ENCODE measurements around the gene AOC2. TPM values are rescaled to one million over a fixed set of nuclear protein-coding genes. Genes with fewer than 3 reads are reported as not detected.
"Not testable (repeated sequence)": the region's sequence is repeated elsewhere in the genome, so short reads cannot be mapped to it uniquely, and the experiment has no call there.

Gene AOC2
- total RNA-seq, 2 experiments from 2014 or later, result 2.0 to 2.1 TPM

DNA sequence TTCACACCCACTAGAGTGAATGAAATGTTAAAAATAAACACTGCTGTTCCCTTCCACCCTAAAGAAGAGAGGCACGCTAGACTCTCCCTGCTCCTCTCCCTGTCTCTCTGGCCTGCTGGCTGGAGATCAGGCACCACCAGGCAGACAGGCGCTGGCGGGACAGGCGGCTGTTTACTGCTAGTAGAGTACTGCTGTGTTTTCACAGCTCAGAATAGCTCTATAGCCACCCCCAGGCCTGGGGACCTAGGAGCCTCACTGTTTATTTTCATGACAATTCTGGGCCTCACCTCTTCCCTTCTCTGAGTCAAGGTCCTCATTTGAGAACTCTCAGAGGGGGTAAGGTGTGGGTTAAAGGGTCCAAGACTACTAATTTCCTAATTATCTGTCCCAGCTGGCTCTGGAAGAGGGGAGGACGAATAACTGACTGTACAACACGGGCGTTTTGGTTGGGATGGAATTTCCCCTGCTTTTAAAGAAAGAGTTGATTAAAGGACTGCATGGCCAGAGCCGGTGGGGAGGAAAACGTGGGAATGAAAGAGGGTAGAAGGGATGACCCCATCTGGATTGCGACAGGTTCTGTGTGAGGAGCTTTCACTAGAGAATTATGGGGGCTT lies 47.3 kb downstream of the AOC2 start:
- Mint-ChIP-seq H3K4me1 (ENCODE audit: low read depth) (no peaks in the 10 kb centered on the region), H3K36me3 (ENCODE audit: low read depth) (no peaks in the 10 kb centered on the region), H3K27me3 (ENCODE audit: low read depth) (peaks cover 18% of the 10 kb centered on the region), H3K27ac (no peak overlapping the region), H3K9me3 (ENCODE audit: insufficient read depth) (no peaks in the 10 kb centered on the region), H3K4me3 (no peak overlapping the region)
- DNase-seq (no peak), ATAC-seq (no peak)
- CTCF ChIA-PET, result interaction anchor here (1.1 kb wide), 1 partner anchor 47 kb away, joined by 3 read pairs; no protein-coding TSS in a partner anchor
- POLR2A ChIA-PET, result no interaction called here

DNA sequence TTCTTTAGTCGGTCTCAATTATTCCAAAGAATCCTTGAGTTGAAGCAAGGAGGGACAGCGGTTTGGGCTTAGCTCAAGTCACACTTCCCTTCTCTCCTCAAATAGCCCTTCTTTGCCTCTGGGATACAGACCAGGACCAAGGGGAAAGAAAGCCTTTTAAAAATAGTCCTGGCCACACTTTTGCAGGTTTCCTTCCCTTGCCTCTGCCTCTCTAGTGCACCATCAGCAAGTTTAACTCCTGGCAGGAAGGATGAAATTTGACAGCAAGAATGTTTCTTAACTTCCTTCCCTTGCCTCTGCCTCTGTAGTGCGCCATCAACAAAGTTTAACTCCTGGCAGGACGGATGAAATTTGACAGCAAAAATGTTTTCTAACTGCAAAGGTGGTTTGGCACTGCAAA lies 49.0 kb downstream of the AOC2 start:
- ChIA-PET POLR2A (no interaction called here), CTCF (no interaction called here)
- no peaks in the 10 kb centered on the region for H3K9me3 Mint-ChIP-seq (ENCODE audit: insufficient read depth)
- ATAC-seq (no peak), DNase-seq (no peak)
- H3K27ac Mint-ChIP-seq, result no peak overlapping the region
- H3K4me1 Mint-ChIP-seq (ENCODE audit: low read depth), result no peaks in the 10 kb centered on the region
- no peaks in the 10 kb centered on the region for H3K36me3 Mint-ChIP-seq (ENCODE audit: low read depth)
- H3K4me3 Mint-ChIP-seq, result no peak overlapping the region
- H3K27me3 Mint-ChIP-seq (ENCODE audit: low read depth), result peaks cover 18% of the 10 kb centered on the region

DNA sequence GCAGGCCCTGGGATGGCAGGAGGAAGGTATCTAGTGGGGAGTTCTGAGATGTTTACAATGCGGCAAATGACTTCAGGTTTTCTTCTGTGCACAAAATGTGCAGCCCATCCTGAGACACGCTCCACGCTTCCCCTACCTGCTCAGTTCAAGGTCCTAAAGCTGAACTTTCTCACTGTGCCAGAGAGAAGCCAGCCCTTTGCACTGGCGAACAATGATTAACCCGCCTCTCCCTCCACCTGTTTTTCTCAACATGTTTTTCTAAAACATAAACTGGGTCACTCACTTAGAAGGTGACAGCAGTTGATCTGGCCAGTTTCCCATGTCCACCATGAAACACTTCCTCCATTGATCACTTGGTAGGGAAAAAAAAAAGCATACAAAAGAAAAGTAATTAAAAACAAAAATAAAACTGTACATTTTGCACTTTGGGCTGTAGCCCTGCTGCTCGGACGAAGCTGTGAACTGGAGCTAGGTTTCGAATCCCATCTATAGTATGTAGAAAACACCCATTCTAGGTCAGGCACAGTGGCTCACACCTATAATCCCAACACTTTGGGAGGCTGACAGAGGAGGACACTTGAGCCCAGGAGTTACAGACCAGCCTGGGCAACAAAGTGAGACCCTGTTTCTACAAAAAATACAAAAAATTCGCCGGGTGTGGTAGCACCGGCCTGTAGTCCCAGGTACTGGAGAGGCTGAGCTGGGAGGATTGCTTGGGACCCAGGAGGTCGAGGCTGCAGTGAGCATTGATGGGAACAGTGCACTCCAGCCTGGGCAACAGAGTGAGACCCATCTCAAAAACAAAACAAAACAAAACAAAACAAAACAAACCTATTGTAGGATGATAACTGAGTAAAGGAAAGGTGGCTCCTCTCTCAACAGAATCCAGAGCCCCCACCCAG lies 50.2 kb downstream of the AOC2 start:
- Mint-ChIP-seq H3K9me3 (ENCODE audit: insufficient read depth) (no peaks in the 10 kb centered on the region), H3K4me3 (no peak overlapping the region), H3K27ac (no peak overlapping the region), H3K36me3 (ENCODE audit: low read depth) (no peaks in the 10 kb centered on the region), H3K4me1 (ENCODE audit: low read depth) (no peaks in the 10 kb centered on the region), H3K27me3 (ENCODE audit: low read depth) (peaks cover 14% of the 10 kb centered on the region)
- DNase-seq, result no peak
- ChIA-PET POLR2A (no interaction called here), CTCF (no interaction called here)
- no peak for ATAC-seq

DNA sequence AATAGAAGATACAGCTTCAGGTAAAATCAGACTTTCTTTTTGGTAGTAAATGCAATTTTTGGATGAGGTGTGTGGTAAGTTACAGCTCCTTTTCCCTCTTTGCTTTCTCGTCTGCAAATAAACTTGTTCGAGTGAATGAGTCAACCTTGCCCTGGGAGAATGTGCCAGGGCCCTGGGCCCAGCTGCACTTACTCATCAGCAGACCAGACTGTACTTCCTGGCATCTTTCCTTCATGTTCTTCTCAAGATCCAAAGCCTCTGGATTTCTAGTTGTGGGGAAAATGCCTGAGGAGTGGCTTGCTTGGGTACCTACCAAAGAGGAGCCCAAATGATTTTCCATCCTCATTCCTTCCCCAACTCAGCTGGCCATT lies 50.8 kb downstream of the AOC2 start:
- ChIA-PET CTCF (no interaction called here), POLR2A (no interaction called here)
- Mint-ChIP-seq H3K4me1 (ENCODE audit: low read depth) (no peaks in the 10 kb centered on the region), H3K36me3 (ENCODE audit: low read depth) (no peaks in the 10 kb centered on the region), H3K27me3 (ENCODE audit: low read depth) (peaks cover 14% of the 10 kb centered on the region), H3K27ac (no peak overlapping the region), H3K4me3 (no peak overlapping the region), H3K9me3 (ENCODE audit: insufficient read depth) (no peaks in the 10 kb centered on the region)
- ATAC-seq (no peak), DNase-seq (no peak)

DNA sequence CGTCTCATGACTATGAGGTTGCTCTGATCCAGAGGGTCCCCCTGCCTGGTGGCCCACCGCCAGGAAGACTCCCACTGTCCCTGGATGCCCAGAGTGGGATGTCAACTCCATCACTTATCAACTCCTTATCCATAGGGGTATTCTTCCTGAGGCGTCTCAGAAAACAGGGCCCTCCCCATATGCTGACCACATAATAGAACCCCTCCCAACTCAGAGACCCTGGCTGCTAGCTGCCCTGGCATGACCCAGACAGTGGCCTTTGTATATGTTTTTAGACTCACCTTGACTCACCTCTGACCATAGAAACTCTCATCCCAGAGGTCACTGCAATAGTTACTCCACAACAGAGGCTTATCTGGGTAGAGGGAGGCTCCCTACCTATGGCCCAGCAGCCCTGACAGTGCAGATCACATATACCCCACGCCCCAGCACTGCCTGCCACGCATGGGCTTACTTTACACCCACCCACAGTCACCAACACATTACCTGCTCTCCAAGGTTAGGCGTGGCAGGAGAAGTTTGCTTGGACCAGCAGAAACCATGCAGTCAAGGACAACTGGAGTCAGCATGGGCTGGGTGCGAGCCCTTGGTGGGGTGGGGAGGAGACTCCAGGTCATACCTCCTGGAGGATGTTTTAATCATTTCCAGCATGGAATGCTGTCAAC lies 53.9 kb downstream of the AOC2 start:
- DNase-seq (no peak), ATAC-seq (no peak)
- ChIA-PET CTCF (no interaction called here), POLR2A (no interaction called here)
- H3K4me1 Mint-ChIP-seq (ENCODE audit: low read depth), result no peaks in the 10 kb centered on the region
- no peaks in the 10 kb centered on the region for H3K36me3 Mint-ChIP-seq (ENCODE audit: low read depth)
- H3K27ac Mint-ChIP-seq, result no peak overlapping the region
- H3K4me3 Mint-ChIP-seq, result no peak overlapping the region
- peaks cover 14% of the 10 kb centered on the region for H3K27me3 Mint-ChIP-seq (ENCODE audit: low read depth)
- no peaks in the 10 kb centered on the region for H3K9me3 Mint-ChIP-seq (ENCODE audit: insufficient read depth)

DNA sequence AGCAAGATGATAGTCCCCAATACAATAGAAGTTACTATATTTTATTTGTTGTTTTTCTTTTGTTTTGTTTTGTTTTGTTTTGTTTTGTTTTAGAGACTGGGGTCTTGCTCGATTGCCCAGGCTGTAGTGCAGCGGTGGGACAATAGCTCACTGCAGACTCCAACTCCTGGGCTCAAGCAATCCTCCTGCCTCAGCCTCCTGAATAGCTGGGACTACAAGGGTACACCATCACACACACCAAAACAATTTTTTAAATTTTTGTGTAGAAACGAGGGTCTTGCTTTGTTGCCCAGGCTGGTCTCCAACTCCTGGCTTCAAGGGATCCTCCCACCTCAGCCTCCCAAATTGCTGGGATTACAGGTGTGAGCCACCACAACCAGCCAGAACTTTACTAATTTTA lies 55.6 kb downstream of the AOC2 start:
- H3K9me3 Mint-ChIP-seq (ENCODE audit: insufficient read depth); ATAC-seq; H3K4me1 Mint-ChIP-seq (ENCODE audit: low read depth); H3K27ac Mint-ChIP-seq; H3K36me3 Mint-ChIP-seq (ENCODE audit: low read depth); CTCF ChIA-PET; POLR2A ChIA-PET; H3K27me3 Mint-ChIP-seq (ENCODE audit: low read depth); DNase-seq; H3K4me3 Mint-ChIP-seq: not testable (repeated sequence)

Small RNAs within 50 kb of the gene (microRNA-seq; reads per million reads assigned to microRNA genes)
- gene MIR6781, result 3.4 reads per million

Other genes starting within 250 kb of the AOC2 start
- gene RETREG3, start 235.2 kb upstream of the AOC2 start, total RNA-seq, result 10 to 100 TPM; 53.6 to 54.7 TPM
- 10 to 100 TPM; 82.3 to 83.4 TPM for gene TUBG1, start 234.9 kb upstream of the AOC2 start, total RNA-seq
- 1 to 10 TPM; 8.0 to 8.1 TPM for gene TUBG2, start 185.3 kb upstream of the AOC2 start, total RNA-seq
- 1 to 10 TPM in 1 of 2 experiments, under 1 TPM in 1; 0.79 to 1.2 TPM for gene PLEKHH3, start 167.6 kb upstream of the AOC2 start, total RNA-seq
- gene CCR10, start 162.7 kb upstream of the AOC2 start, total RNA-seq, result under 1 TPM; 0.13 to 0.29 TPM
- gene CNTNAP1, start 162.0 kb upstream of the AOC2 start, total RNA-seq, result under 1 TPM; 0.71 to 0.78 TPM
- 10 to 100 TPM; 32.4 to 37.7 TPM for gene EZH1, start 99.5 kb upstream of the AOC2 start, total RNA-seq
- gene RAMP2, start 83.4 kb upstream of the AOC2 start, total RNA-seq, result not detected
- gene VPS25, start 71.1 kb upstream of the AOC2 start, total RNA-seq, result 10 to 100 TPM; 67.8 to 70.5 TPM
- under 1 TPM; 0.37 to 0.66 TPM for gene WNK4, start 64.0 kb upstream of the AOC2 start, total RNA-seq
- gene COA3, start 45.9 kb upstream of the AOC2 start, total RNA-seq, result 10 to 100 TPM; 41.4 to 41.5 TPM
- not detected for gene CNTD1, start 45.7 kb upstream of the AOC2 start, total RNA-seq
- 10 to 100 TPM; 86.7 to 89.7 TPM for gene BECN1, start 20.3 kb upstream of the AOC2 start, total RNA-seq
- 100 to 1,000 TPM; 141 to 145 TPM for gene PSME3, start 11.2 kb upstream of the AOC2 start, total RNA-seq
- gene AOC3, start 6.6 kb downstream of the AOC2 start, total RNA-seq, result 1 to 10 TPM; 1.0 to 1.4 TPM
- gene G6PC1, start 56.2 kb downstream of the AOC2 start, total RNA-seq, result not detected
- gene AARSD1, start 119.9 kb downstream of the AOC2 start, total RNA-seq, result 10 to 100 TPM; 37.6 to 38.3 TPM
- gene PTGES3L, start 135.5 kb downstream of the AOC2 start, total RNA-seq, result under 1 TPM; 0.37 to 0.86 TPM
- 10 to 100 TPM; 16.2 to 16.8 TPM for gene RUNDC1, start 136.0 kb downstream of the AOC2 start, total RNA-seq
- gene RPL27, start 153.8 kb downstream of the AOC2 start, total RNA-seq, result 100 to 1,000 TPM; 949 to 980 TPM
- gene IFI35, start 162.2 kb downstream of the AOC2 start, total RNA-seq, result 100 to 1,000 TPM; 107 to 110 TPM
- 10 to 100 TPM; 14.6 to 19.2 TPM for gene VAT1, start 177.8 kb downstream of the AOC2 start, total RNA-seq
- gene RND2, start 180.7 kb downstream of the AOC2 start, total RNA-seq, result not detected